Smooth muscle cell (in vitro differentiated cells): Measurements from ENCODE around the gene LAMB4. TPM values are rescaled to one million over a fixed set of nuclear protein-coding genes. Genes with fewer than 3 reads are reported as not detected.
A peak's percentile ranks its signal among the peaks of the same experiment; 100 is the strongest.

Experiments used
- DNase-seq: peaks from one replicate; lab custom pipeline; 2025; ENCODE audit not compliant: unreplicated experiment; lab: John Stamatoyannopoulos, UW
- H2AFZ ChIP-seq: fragments of 200-600 bp; sonication (generic); 2 replicates; pipeline ENCODE4 v1.6.0; 2016; ENCODE audit warnings: antibody characterized with exemption, low read depth, mild to moderate bottlenecking
- H3F3A ChIP-seq: fragments of 200-600 bp; sonication (generic); 2 replicates; pipeline ENCODE4 v1.6.0; 2017; ENCODE audit warnings: antibody characterized with exemption, low read depth
- H3K27ac ChIP-seq: fragments of 200-600 bp; sonication (generic); 2 replicates; pipeline ENCODE4 v1.5.1; 2016; ENCODE audit warnings: low read depth, mild to moderate bottlenecking
- H3K27me3 ChIP-seq: fragments of 200-600 bp; sonication (generic); 2 replicates; pipeline ENCODE4 v1.6.1; 2016; ENCODE audit warnings: low read depth, mild to moderate bottlenecking
- H3K36me3 ChIP-seq: fragments of 200-600 bp; sonication (generic); 2 replicates; pipeline ENCODE4 v1.5.1; 2016; ENCODE audit warnings: low read depth
- H3K4me1 ChIP-seq: fragments of 200-600 bp; sonication (generic); 2 replicates; pipeline ENCODE4 v1.5.1; 2016; ENCODE audit warnings: low read depth
- H3K4me2 ChIP-seq: fragments of 200-600 bp; sonication (generic); 2 replicates; pipeline ENCODE4 v1.6.0; 2016; ENCODE audit warnings: mild to moderate bottlenecking
- H3K4me3 ChIP-seq: fragments of 200-600 bp; sonication (generic); 2 replicates; pipeline ENCODE4 v1.5.1; 2016; ENCODE audit warnings: mild to moderate bottlenecking
- H3K79me2 ChIP-seq: fragments of 200-600 bp; sonication (generic); 2 replicates; pipeline ENCODE4 v1.6.0; 2016; ENCODE audit warnings: low read depth, mild to moderate bottlenecking
- H3K9ac ChIP-seq: fragments of 200-600 bp; sonication (generic); 2 replicates; pipeline ENCODE4 v1.6.0; 2016; ENCODE audit warnings: low read depth
- H3K9me3 ChIP-seq: fragments of 200-600 bp; sonication (generic); replicated peaks from 2 replicates; pipeline ENCODE4 v1.5.1; 2016; ENCODE audit warnings: low read depth
- H4K20me1 ChIP-seq: fragments of 200-600 bp; sonication (generic); 2 replicates; pipeline ENCODE4 v1.6.0; 2016; ENCODE audit warnings: low read depth
- CTCF ChIP-seq: fragments of 200-600 bp; sonication (generic); IDR thresholded peaks from 2 replicates; pipeline ENCODE4 v1.5.1; 2017; ENCODE audit warnings: borderline replicate concordance, mild to moderate bottlenecking, antibody characterized with exemption; ENCODE audit not compliant: insufficient read depth, poor library complexity, severe bottlenecking
- WGBS: methylation state at CpG from one replicate; pipeline ENCODE4 v1.1.7; 2016; ENCODE audit warnings: low lambda C conversion rate; 5-methylcytosine and 5-hydroxymethylcytosine counted together
- polyA plus RNA-seq: library from polyadenylated mRNA; unstranded; fragments of >200 nt; fragmentation: Nextera tagmentation; extraction: Ambion mirVana; gene quantifications from 2 replicates; pipeline ENCODE4 v1.2.1, GENCODE V29; 2016
- total RNA-seq: library from RNA; depleted of rRNA; stranded (reverse); fragments of >200 nt; gene quantifications from 2 replicates; pipeline ENCODE4 v1.2.3, GENCODE V29; 2014

The LAMB4 gene
- total and polyA plus RNA-seq, 2 experiments from 2014 or later, result 0.06 to 0.67 TPM

GRCh38 chr7:108094346-108094745 lies 35.8 kb downstream of the LAMB4 start:
- no peaks in the 10 kb centered on the region for H4K20me1 ChIP-seq
- H3K4me1 ChIP-seq, result no peaks in the 10 kb centered on the region
- no peak overlapping the region for H3K9ac ChIP-seq
- WGBS, result 23% methylated on average over 1 of the region's 1 CpG
- no peak for TF ChIP-seq CTCF
- no peaks in the 10 kb centered on the region for H3K9me3 ChIP-seq
- no peak for DNase-seq
- no peaks in the 10 kb centered on the region for H3K36me3 ChIP-seq
- H3F3A ChIP-seq, result peaks cover 19% of the 10 kb centered on the region
- peak overlapping the region; percentile 81 for H3K27ac ChIP-seq
- H3K79me2 ChIP-seq, result no peaks in the 10 kb centered on the region
- no peak overlapping the region for H3K4me3 ChIP-seq
- peak overlapping the region; percentile 28 for H3K4me2 ChIP-seq
- no peak overlapping the region for H2AFZ ChIP-seq
- no peaks in the 10 kb centered on the region for H3K27me3 ChIP-seq

- peak overlapping the region; percentile 28 for H3K4me2 ChIP-seq
- no peak overlapping the region for H3K9ac ChIP-seq
- H3K79me2 ChIP-seq, result no peaks in the 10 kb centered on the region
- peaks cover 19% of the 10 kb centered on the region for H3F3A ChIP-seq
- 74% methylated on average over 4 of the region's 4 CpGs for WGBS
- TF ChIP-seq CTCF, result no peak
- no peak overlapping the region for H3K4me3 ChIP-seq
- H3K9me3 ChIP-seq, result no peaks in the 10 kb centered on the region
- no peak for DNase-seq
- H4K20me1 ChIP-seq, result no peaks in the 10 kb centered on the region
- no peaks in the 10 kb centered on the region for H3K36me3 ChIP-seq
- H3K27me3 ChIP-seq, result no peaks in the 10 kb centered on the region
- H3K27ac ChIP-seq, result peak overlapping the region; percentile 81
- no peaks in the 10 kb centered on the region for H3K4me1 ChIP-seq
- no peak overlapping the region for H2AFZ ChIP-seq
These were observed 36.3 kb downstream of the LAMB4 start for GRCh38 chr7:108093851-108094331.

DNA sequence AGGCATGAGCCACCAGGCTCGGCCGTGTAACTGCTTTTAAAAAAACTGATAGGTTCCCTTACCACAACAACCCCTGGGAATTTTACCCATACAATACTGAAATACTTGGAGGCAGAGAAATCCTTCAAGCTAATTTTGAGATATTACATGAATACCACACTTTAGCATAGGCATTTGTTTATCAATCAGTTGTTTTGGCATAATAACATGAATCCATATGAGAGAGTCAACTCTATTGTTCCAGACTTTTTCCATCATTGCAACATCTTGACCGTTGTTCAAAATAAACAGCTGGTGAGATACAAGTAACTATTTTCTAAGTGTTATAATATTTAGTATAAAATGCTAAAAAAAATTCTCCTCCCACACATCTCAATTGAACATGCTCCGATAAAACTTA lies 36.8 kb downstream of the LAMB4 start:
- peak overlapping the region; percentile 81 for H3K27ac ChIP-seq
- TF ChIP-seq CTCF, result no peak
- WGBS, result 94% methylated on average over 4 of the region's 4 CpGs

DNA sequence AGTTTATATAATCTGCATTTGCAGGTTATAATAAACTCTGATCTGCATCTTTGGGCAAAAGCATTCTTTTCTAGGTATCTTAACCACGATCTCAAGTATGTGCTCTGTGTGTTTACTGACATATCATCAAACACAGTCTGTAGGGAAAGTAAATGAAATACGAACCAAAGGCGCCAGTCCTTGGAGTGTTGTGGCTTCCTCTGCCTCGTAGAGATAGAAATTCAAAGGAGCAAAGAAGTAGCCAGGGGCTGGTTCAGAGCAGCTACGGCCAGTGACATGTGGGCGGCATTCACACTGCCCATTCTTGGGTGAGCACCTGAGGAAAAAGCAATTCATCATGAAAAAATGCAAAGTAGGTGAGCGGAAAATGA lies 38.7 kb downstream of the LAMB4 start:
- 57% methylated on average over 7 of the region's 7 CpGs for WGBS
- H3K9ac ChIP-seq, result no peak overlapping the region
- no peaks in the 10 kb centered on the region for H3K9me3 ChIP-seq
- TF ChIP-seq CTCF, result no peak
- no peak overlapping the region for H3K4me3 ChIP-seq
- no peak for DNase-seq
- no peaks in the 10 kb centered on the region for H3K4me1 ChIP-seq
- H3K79me2 ChIP-seq, result no peaks in the 10 kb centered on the region
- H3K27me3 ChIP-seq, result no peaks in the 10 kb centered on the region
- peaks cover 19% of the 10 kb centered on the region for H3F3A ChIP-seq
- H3K36me3 ChIP-seq, result no peaks in the 10 kb centered on the region
- no peaks in the 10 kb centered on the region for H4K20me1 ChIP-seq
- H3K4me2 ChIP-seq, result no peak overlapping the region
- no peak overlapping the region for H3K27ac ChIP-seq
- no peak overlapping the region for H2AFZ ChIP-seq

More for the DNA sequence above, 36.8 kb downstream of the LAMB4 start:
- Histone ChIP-seq H3K4me2 (no peak overlapping the region), H3K4me1 (no peaks in the 10 kb centered on the region), H3F3A (peaks cover 19% of the 10 kb centered on the region), H3K27me3 (no peaks in the 10 kb centered on the region), H3K36me3 (no peaks in the 10 kb centered on the region), H3K9ac (no peak overlapping the region), H3K9me3 (no peaks in the 10 kb centered on the region), H3K4me3 (no peak overlapping the region), H3K79me2 (no peaks in the 10 kb centered on the region), H4K20me1 (no peaks in the 10 kb centered on the region), H2AFZ (no peak overlapping the region)
- DNase-seq, result no peak
